HepG2 (cell line): ENCODE measurements around the gene MCM6. TPM values are rescaled to one million over a fixed set of nuclear protein-coding genes. Genes with fewer than 3 reads are reported as not detected.

ENCODE experiments used
- ASH2L ChIP-seq: fragments of 300-600, 200-600 bp; sonication (generic); IDR thresholded peaks from 2 replicates; pipeline ENCODE4 v1.7.0; 2017; ENCODE audit warnings: low read depth, mild to moderate bottlenecking, moderate library complexity, mixed read lengths, low read length; ENCODE audit not compliant: insufficient read length
- BCL3 ChIP-seq: sonication (generic); formaldehyde crosslinking; IDR thresholded peaks from 2 replicates; pipeline ENCODE4 v1.5.1; 2020; ENCODE audit warnings: mild to moderate bottlenecking, missing genetic modification reagents, moderate library complexity
- BCLAF1 ChIP-seq: fragments of 450-650 bp; IDR thresholded peaks from 2 replicates; pipeline ENCODE4 v1.6.1; 2017; ENCODE audit warnings: mild to moderate bottlenecking
- HES4 ChIP-seq: sonication (generic); formaldehyde crosslinking; IDR thresholded peaks from 2 replicates; pipeline ENCODE4 v1.9.0; 2021; ENCODE audit warnings: mild to moderate bottlenecking, missing genetic modification reagents, borderline replicate concordance
- KLF6 ChIP-seq: IDR thresholded peaks from 2 replicates; pipeline ENCODE4 v1.8.0; 2016; ENCODE audit warnings: missing biosample characterization, missing genetic modification reagents
- MBD4 ChIP-seq: IDR thresholded peaks from 2 replicates; pipeline ENCODE4 v1.6.1; 2012; ENCODE audit warnings: low read length, inconsistent platforms, borderline replicate concordance
- NCOA1 ChIP-seq: sonication (generic); formaldehyde crosslinking; IDR thresholded peaks from 2 replicates; pipeline ENCODE4 v1.9.0; 2021; ENCODE audit warnings: missing genetic modification reagents
- NFE2 ChIP-seq: sonication (generic); formaldehyde crosslinking; IDR thresholded peaks from 2 replicates; pipeline ENCODE4 v1.4.0; 2020; ENCODE audit warnings: missing genetic modification reagents
- NR2F1 ChIP-seq, 2 experiments: fragments of 450-650 bp in 1 of 2; formaldehyde crosslinking in 1 of 2; IDR thresholded peaks; 2 replicates each; pipeline versions ENCODE4 v1.5.0 to v1.6.1; 2016 to 2020; ENCODE audit warnings: mild to moderate bottlenecking in 1 of 2, missing compliant biosample characterization in 1 of 2, missing genetic modification reagents in 1 of 2, moderate library complexity in 1 of 2
- PBX3 ChIP-seq: sonication (generic); formaldehyde crosslinking; IDR thresholded peaks from 2 replicates; pipeline ENCODE4 v1.8.1; 2023; ENCODE audit warnings: missing genetic modification reagents, inconsistent platforms, borderline replicate concordance
- RFX1 ChIP-seq: fragments of 450-650 bp; IDR thresholded peaks from 2 replicates; pipeline ENCODE4 v1.6.1; 2017
- SNAPC2 ChIP-seq: sonication (generic); formaldehyde crosslinking; IDR thresholded peaks from 2 replicates; pipeline ENCODE4 v1.8.1; 2022; ENCODE audit warnings: mild to moderate bottlenecking, missing genetic modification reagents
- TARDBP ChIP-seq: sonication (generic); formaldehyde crosslinking; IDR thresholded peaks from 2 replicates; pipeline ENCODE4 v1.8.0; 2022; ENCODE audit warnings: mild to moderate bottlenecking, missing genetic modification reagents
- TBL1XR1 ChIP-seq: fragments of 150-350 bp; IDR thresholded peaks from 2 replicates; pipeline ENCODE4 v1.6.1; 2014; ENCODE audit warnings: borderline replicate concordance, low read length; ENCODE audit not compliant: partially characterized antibody
- THAP7 ChIP-seq: sonication (generic); formaldehyde crosslinking; IDR thresholded peaks from 2 replicates; pipeline ENCODE4 v1.8.1; 2023; ENCODE audit warnings: mild to moderate bottlenecking, missing genetic modification reagents
- ZNF629 ChIP-seq: sonication (generic); formaldehyde crosslinking; conservative IDR thresholded peaks from 2 replicates; pipeline ENCODE4 v1.5.0; 2020; ENCODE audit warnings: missing genetic modification reagents
- ZNF646 ChIP-seq: sonication (generic); formaldehyde crosslinking; IDR thresholded peaks from 2 replicates; pipeline ENCODE4 v1.9.0; 2021; ENCODE audit warnings: mild to moderate bottlenecking, missing genetic modification reagents
- polyA plus RNA-seq, 8 experiments: library from polyadenylated mRNA; depleted of rRNA in 3 of 8; stranded (reverse) in 7 of 8; unstranded in 1 of 8; fragments of >200 nt; fragmentation: Illumina TruSeq in 4 of 8; extraction: Trizol in 4 of 8; gene quantifications; 2 replicates each; pipeline versions ENCODE4 v1.2.1 to v1.2.3, GENCODE V29; 2011 to 2016; ENCODE audit warnings: low read depth in 4 of 8, missing spikeins in 1 of 8, mixed read lengths in 1 of 8; ENCODE audit not compliant: insufficient read depth in 1 of 8
- total RNA-seq, 5 experiments: library from RNA; depleted of rRNA; stranded (reverse); fragments of >200 nt; fragmentation: Illumina TruSeq; extraction: Trizol; gene quantifications; 2 replicates each; pipeline ENCODE4 v1.2.3, GENCODE V29; 2016; ENCODE audit warnings: low read depth in 1 of 5

The MCM6 gene
- total and polyA plus RNA-seq, 2 of the 13 experiments (the other 11 are each of a cell fraction or from before 2014, with no cell fraction given), result 9.7 to 18.7 TPM

- TF ChIP-seq PBX3, result no peak
- no peak for TF ChIP-seq ASH2L
- TF ChIP-seq BCLAF1, result no peak
- TF ChIP-seq BCL3 (CRISPR knock-in tag), result no peak; the same call in 1 of the 2 replicates
- TF ChIP-seq ZNF646 (CRISPR knock-in tag), result no peak
- no peak for TF ChIP-seq KLF6 (CRISPR knock-in tag)
- no peak for TF ChIP-seq THAP7
- TF ChIP-seq HES4 (CRISPR knock-in tag), result peak; percentile 91; the same call in 1 of the 2 replicates
- TF ChIP-seq TARDBP, result no peak
- no peak for TF ChIP-seq NR2F1 (CRISPR knock-in tag; IDR thresholded peaks at IDR 0.05)
- TF ChIP-seq SNAPC2, result peak; percentile 89
- no peak for TF ChIP-seq NFE2 (CRISPR knock-in tag)
- TF ChIP-seq MBD4, result no peak
- TF ChIP-seq NCOA1, result no peak
- no peak for TF ChIP-seq RFX1
- TF ChIP-seq ZNF629, result no peak
- no peak for TF ChIP-seq TBL1XR1
These were observed at the start of gene MCM6 (continued) for GRCh38 chr2:135876066-135876711.
